GM13976 (cell line): Measurements from ENCODE around the gene CD8A.

ENCODE experiments used
- DNase-seq: peaks from one replicate; pipeline ENCODE4 v3.0.0; 2012; ENCODE audit warnings: low spot score
- in situ Hi-C: fragments of 300-500 bp; cut with MboI; formaldehyde crosslinking; loops from one replicate; pipeline ENCODE4 v1.12.0; 2022; ENCODE audit warnings: low sequenced_read_pairs, mixed read lengths, inconsistent platforms; ENCODE audit not compliant: unreplicated experiment
- TF ChIP-seq, protein P1 (sequence below): IDR thresholded peaks from 2 replicates; pipeline ENCODE4 v1.5.1; 2012; ENCODE audit warnings: borderline replicate concordance, mild to moderate bottlenecking; ENCODE audit not compliant: insufficient read depth; ENCODE audit errors: extremely low read depth, missing control alignments, control extremely low read depth

The CD8A gene

DNA sequence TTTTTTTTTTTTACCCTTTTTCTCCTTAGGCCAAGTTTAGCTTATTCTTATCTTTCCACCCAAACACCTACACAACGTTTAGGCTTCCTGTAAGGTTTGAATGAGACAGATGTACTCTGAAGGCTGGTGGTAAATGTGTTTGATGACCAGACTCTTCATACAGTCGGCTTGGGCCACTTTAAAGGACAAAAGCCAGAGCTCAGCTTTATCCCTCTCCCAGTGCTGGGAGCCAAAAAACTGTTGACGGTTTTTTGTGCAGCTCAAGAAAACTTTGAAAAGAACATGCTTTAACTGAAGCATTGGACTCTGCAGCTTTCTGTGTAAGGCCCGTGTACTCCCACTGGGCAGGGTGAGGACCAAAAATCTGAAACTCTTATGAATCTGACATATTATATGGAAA is 15.4 kb downstream of the CD8A start:
- in situ Hi-C loops, result no loop called here
- DNase-seq, result no peak
- TF ChIP-seq, protein P1, sequence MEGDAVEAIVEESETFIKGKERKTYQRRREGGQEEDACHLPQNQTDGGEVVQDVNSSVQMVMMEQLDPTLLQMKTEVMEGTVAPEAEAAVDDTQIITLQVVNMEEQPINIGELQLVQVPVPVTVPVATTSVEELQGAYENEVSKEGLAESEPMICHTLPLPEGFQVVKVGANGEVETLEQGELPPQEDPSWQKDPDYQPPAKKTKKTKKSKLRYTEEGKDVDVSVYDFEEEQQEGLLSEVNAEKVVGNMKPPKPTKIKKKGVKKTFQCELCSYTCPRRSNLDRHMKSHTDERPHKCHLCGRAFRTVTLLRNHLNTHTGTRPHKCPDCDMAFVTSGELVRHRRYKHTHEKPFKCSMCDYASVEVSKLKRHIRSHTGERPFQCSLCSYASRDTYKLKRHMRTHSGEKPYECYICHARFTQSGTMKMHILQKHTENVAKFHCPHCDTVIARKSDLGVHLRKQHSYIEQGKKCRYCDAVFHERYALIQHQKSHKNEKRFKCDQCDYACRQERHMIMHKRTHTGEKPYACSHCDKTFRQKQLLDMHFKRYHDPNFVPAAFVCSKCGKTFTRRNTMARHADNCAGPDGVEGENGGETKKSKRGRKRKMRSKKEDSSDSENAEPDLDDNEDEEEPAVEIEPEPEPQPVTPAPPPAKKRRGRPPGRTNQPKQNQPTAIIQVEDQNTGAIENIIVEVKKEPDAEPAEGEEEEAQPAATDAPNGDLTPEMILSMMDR, result no peak

DNA sequence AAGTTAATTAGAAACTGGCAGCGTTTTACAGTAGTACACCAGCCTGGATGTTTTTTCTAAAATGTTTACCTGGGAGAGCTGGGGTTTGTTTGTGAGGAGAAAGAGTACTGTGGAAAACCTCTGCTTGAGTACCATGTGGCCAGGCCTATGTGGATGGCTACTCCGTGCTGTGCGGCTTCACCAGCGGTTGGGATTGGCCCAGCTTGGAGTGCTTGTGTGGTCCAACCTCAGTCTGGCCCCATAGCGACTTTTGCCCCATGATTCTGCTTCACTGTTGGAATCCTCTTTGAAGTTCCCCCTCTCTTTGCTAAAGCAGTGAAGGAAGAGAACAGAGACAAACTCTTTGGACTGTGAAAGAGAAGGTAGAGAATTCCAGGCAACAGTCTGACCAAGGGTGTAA is 15.9 kb downstream of the CD8A start:
- TF ChIP-seq, protein P1, result no peak
- in situ Hi-C loops, result no loop called here
- no peak for DNase-seq

DNA sequence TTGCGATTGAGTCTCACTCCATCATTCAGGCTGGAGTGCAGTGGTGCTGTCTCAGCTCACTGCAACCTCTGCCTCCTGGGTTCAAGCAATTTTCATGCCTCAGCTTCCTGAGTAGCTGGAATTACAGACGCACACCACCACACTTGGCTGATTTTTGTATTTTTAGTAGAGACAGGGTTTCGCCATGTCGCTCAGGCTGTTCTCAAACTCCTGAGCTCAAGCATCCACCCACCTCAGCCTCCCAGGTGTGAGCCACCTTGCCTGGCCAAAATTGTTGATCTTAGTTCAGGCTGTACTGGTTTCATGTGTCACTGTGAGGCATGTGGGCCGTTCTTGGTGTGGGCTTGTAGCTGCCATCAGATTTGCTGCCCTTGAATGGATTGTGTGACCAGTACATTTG is 18.1 kb downstream of the CD8A start:
- DNase-seq, result no peak
- TF ChIP-seq, protein P1, result no peak
- in situ Hi-C loops, result no loop called here

DNA sequence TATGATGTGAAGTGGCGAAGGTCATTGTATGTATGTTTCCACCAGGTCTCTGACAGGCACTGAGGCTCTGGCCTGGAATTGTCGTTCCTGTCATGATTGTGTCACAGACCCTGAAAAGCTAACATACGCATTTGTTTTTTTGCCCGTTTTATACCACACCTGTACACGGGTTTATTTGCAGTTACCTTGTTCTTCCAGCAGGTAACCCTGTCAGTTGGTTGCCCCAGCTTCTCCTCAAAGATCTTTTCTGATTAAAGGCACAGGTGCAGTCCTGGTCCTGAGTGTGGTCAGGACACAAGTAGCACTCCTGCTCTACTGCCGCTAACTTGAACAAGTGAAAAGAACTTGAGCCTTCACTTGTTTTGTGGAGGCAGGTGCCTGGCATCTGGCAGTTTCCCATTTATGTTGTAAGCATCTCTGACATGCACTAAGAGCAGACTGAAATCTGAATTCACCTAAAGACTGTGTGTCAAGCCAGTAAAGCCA is 19.9 kb downstream of the CD8A start:
- DNase-seq, result no peak
- in situ Hi-C loops, result no loop called here
- TF ChIP-seq, protein P1, result no peak

DNA sequence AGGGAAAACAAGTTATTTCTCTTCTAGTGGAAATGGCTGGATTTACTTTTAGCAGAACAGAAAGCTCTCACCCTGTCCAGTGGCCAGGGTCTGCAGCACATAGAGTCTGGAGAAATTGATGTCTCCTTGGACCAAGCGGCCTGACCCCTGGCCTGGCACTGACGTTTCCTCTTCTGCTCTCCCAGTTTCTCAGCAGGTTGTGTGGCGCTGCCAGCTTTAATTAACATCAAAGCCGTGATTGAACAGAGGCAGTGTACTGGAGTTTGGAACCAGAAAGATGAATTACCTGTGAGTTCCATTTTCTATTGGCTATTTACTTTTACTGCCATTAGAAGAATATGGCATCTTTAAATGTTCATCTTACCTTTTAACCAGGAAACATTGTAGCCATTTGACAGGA is 20.9 kb downstream of the CD8A start:
- in situ Hi-C loops, result no loop called here
- DNase-seq, result no peak

DNA sequence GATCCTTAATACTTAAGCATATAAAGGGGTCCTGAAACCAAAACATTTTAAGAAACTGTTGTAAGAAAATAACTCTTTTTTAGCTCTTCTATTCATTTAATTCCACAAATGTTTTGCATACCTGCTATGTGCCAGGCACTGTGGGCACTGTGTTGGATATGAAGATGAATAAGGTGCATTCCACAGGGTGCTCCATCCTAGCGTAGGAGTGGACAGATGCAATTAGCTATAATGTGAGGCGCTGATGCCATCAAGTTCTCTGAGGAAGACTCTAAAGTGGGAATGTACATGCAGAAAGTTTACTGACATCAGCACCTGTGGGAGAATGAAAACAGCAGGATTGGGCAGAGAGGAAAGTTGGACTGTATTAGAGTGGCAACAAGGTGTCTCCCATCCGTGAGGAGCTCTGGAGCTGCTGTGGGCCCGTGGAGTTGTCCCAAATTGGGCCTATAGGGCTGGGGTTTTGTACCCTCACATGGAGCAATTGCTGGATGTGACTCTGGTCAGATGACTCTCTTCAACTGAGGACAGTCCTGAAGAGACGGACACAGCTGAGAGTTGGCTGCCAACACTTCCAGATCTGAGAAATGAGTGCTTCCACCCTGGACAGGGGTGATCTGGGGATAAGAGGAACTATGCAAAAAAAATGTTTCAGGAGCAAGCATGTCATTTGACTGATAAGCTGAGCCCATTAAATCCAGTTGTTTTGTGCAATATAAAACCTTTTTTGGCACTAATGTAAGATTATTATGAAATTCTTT is 22.3 kb downstream of the CD8A start:
- no peak for DNase-seq
- TF ChIP-seq, protein P1, result no peak
- in situ Hi-C loops, result no loop called here

More for the DNA sequence above, 20.9 kb downstream of the CD8A start:
- TF ChIP-seq, protein P1, result no peak
